NCI-H345 (cell line): ENCODE data around the gene TMEM186.
"Not testable (repeated sequence)": the region's sequence is repeated elsewhere in the genome, so short reads cannot be mapped to it uniquely, and the experiment has no call there.

ENCODE experiments used
- DNase-seq: peaks from one replicate; lab custom pipeline; 2025; lab: John Stamatoyannopoulos, UW

TMEM186 gene

DNA sequence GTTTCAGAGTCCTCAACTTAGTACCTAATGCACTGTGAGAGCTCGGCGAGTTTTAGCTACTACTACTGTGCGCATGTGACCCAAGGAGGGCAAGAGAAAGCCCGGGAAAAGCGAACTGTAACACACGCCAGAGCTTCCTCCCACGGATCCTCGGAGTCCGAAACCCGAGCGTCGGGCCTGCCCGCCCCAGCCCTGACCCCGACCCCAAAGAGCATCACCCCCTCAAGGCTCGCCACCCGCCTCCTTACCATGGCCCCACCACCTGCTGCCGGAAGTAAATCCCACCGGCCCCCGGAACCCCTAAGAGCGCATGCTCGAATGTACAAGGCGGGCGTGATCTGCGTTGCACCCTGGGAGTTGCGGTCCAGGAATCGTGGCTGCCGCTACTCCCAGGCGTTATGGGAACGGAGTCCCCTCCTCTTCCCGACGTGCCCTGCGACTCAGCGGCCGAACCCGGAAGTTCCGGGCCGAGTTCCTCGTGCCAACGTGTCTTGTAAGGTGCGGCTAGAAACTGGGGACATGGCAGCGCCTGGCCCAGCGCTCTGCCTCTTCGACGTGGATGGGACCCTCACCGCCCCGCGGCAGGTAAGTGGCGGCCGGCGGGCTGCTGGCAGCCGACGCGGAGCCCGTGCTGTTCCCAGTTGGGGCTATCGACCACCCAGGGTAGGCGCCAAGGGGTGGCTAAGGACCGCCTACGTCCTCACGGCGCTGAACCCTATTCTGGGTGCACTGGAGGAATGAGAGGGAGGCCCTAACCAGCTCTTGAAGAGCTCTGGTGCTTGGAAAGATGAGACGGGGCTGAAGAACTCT is at the start of gene TMEM186, which contains the start of gene PMM2:
TMEM186 (minus strand) TSS at position 276 of the 810 bp plus-strand sequence; CDS start at position 251, 25 bp downstream.
PMM2 (plus strand) TSS at position 476 of the 810 bp plus-strand sequence; CDS start at position 520, 44 bp downstream.
- DNase-seq: peak; percentile 96

- DNase-seq: no peak
Observed at GRCh38 chr16:8847145-8847544, 49.7 kb upstream of the TMEM186 start.

DNA sequence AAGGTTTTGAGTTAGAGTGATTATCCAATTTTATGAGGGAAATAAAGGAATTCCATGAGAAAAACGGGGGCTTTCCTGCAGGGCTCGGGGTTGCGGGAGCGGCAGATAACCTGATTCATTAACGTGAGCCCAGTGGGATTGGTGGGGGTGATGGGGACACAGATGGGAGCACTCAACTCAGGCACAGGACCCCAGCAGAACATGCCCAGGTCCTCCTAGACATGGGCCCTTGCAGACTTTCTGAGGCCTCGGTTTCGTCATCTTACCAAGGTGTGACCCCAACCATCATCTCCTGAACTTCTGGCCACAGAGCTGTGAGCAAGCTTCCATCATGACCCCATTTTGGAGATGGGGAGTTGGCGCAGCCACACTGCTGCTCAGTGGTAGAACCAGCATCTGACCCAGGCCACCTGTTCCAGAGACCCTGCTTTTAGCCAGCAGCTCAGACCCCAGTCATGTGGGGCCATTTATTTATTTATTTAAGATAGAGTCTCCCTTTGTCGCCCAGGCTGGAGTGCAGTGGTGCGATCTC is 49.0 kb upstream of the TMEM186 start:
- DNase-seq: no peak

GRCh38 chr16:8845699-8846298 is 48.4 kb upstream of the TMEM186 start:
- no peak for DNase-seq

GRCh38 chr16:8843296-8843695 is 45.9 kb upstream of the TMEM186 start:
- not testable (repeated sequence) for DNase-seq

DNA sequence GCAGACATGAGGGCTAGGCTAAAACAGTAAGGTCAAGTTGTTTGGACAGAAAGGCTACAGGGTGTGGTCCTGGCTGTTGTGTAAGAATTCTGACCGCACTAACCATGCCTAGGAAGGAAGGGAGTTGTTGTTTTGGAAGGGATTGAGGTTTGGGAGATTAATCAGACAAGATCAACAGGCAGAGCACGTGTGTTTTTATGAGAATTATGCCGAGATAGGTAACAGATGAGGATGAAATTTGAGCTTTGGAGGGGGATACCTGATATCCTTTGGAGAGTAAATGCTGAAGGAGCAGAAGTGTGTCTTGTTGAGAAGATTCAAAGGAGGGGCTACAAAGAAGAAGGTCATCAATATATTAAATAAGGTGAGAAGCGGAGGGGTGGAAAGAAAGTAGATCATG is 44.6 kb upstream of the TMEM186 start:
- DNase-seq: not testable (repeated sequence)

DNA sequence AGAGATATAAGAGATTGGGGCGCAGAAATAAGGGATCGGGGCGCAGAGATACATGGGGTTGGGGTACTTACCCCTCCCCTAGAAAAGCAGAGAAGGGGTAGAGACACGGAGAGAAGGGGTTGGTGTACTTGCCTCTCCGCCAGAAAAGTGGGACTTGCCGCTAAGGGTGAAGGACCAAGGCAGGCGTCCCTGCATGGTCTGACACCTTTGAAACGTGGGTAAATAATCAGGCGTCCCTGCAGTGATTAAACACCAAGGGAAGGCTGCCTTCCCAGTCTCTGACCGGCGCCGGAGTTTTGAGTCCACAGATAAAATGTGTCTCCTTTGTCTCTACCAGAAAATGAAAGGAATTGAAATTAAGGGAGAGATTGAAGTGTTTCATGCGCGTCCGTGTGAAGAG is 40.2 kb upstream of the TMEM186 start:
- not testable (repeated sequence) for DNase-seq

DNA sequence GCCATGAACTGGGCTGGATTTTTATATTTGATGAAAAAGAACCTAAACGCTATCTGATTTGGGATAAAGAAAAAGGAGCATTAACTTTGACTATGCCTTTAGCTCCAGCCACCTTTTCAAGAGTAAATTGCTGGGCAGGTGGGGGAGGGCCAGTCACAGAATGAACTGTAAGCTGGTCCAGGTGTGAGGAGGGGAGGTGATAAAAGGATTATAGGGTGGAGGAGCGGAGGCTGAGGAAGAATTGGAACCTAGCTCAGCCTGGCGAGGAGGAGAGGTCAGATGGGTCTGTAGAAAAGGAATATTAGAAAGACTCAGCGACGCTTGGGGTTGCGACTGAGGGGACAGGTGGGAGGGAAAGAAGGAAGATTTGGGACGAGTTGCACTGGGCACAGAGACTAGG is 39.4 kb upstream of the TMEM186 start:
- DNase-seq: not testable (repeated sequence)

- DNase-seq: no peak
Observed at GRCh38 chr16:8832717-8833105, 35.3 kb upstream of the TMEM186 start.

GRCh38 chr16:8831871-8832716 is 34.7 kb upstream of the TMEM186 start:
- no peak for DNase-seq

- no peak for DNase-seq
Observed at GRCh38 chr16:8831450-8831849, 34.0 kb upstream of the TMEM186 start.

- DNase-seq: no peak
Observed at GRCh38 chr16:8828541-8829165, 31.2 kb upstream of the TMEM186 start.

GRCh38 chr16:8826278-8826879 is 28.9 kb upstream of the TMEM186 start:
- DNase-seq: no peak

DNA sequence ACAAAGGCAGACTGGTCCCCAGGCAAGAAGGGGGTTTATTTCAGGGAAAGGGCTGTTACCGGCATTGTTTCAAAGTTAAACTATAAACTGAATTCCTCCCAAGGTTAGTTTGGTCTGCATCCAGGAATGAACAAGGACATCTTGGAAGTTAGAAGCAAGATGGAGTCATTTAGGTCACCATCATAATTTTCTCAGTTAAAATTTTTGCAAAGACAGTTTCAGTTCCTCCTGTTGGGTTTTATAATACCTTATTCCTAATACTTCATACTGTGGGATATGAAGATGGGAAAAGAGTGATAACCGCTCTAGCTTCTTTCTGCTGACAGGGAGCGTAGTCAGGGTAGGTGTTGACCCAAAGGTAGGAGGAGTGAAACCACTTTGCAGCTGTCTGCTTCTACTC is 25.0 kb upstream of the TMEM186 start:
- no peak for DNase-seq

- no peak for DNase-seq
Observed at GRCh38 chr16:8819411-8820034, 22.1 kb upstream of the TMEM186 start.

GRCh38 chr16:8818504-8819270 is 21.2 kb upstream of the TMEM186 start:
- DNase-seq: no peak

- DNase-seq: no peak
Observed at GRCh38 chr16:8816967-8817655, 19.7 kb upstream of the TMEM186 start.

- no peak for DNase-seq
Observed at GRCh38 chr16:8814095-8814806, 16.8 kb upstream of the TMEM186 start.
